Bronchial epithelial cell (primary cell): ENCODE measurements around the gene CBLN3. TPM values are rescaled to one million over a fixed set of nuclear protein-coding genes. Genes with fewer than 3 reads are reported as not detected.
A peak's percentile ranks its signal among the peaks of the same experiment; 100 is the strongest.

Experiments used
- DNase-seq: peaks from one replicate; pipeline ENCODE4 v3.0.0-alpha.2; 2010; ENCODE audit warnings: low read depth
- FAIRE-seq: peaks from 2 replicates; lab custom pipeline; 2011; peaks lifted over from hg19 to GRCh38; lab: Jason Lieb, UNC
- H3K27me3 ChIP-seq: 2 replicates; pipeline ENCODE4 v1.5.1; 2011; ENCODE audit warnings: low read length; ENCODE audit not compliant: control insufficient read depth, insufficient read depth
- H3K36me3 ChIP-seq: 2 replicates; pipeline ENCODE4 v1.5.1; 2011; ENCODE audit warnings: low read length; ENCODE audit not compliant: control insufficient read depth, insufficient read depth
- H3K4me3 ChIP-seq: 2 replicates; pipeline ENCODE4 v1.5.1; 2011; ENCODE audit warnings: mild to moderate bottlenecking, low read depth, low read length, control low read depth
- CTCF ChIP-seq: IDR thresholded peaks from 2 replicates; pipeline ENCODE4 v1.5.1; 2011; ENCODE audit warnings: mild to moderate bottlenecking, moderate library complexity, low read length, control low read depth, inconsistent platforms; ENCODE audit not compliant: insufficient read depth, severe bottlenecking
- total RNA-seq: library from RNA; depleted of rRNA; stranded (reverse); fragments of >200 nt; gene quantifications from 2 replicates; pipeline ENCODE4 v1.2.1, GENCODE V29; 2014

The CBLN3 gene
- total RNA-seq, 1 donor from 2014 or later: 0.53 TPM

- Histone ChIP-seq H3K27me3 (no peaks in the 10 kb centered on the region), H3K36me3 (no peaks in the 10 kb centered on the region), H3K4me3 (no peak overlapping the region)
- TF ChIP-seq CTCF: no peak
- no peak for DNase-seq
- no peak for FAIRE-seq
These were observed 34.7 kb upstream of the CBLN3 start for GRCh38 chr14:24463884-24464785.

GRCh38 chr14:24463017-24463883, 33.8 kb upstream of the CBLN3 start:
- no peak for TF ChIP-seq CTCF
- DNase-seq (no peak), FAIRE-seq (no peak)
- no peak overlapping the region for H3K4me3 ChIP-seq
- no peaks in the 10 kb centered on the region for H3K36me3 ChIP-seq
- H3K27me3 ChIP-seq: no peaks in the 10 kb centered on the region

GRCh38 chr14:24461336-24461735, 31.9 kb upstream of the CBLN3 start:
- Histone ChIP-seq H3K4me3 (no peak overlapping the region), H3K36me3 (peaks cover 1% of the 10 kb centered on the region), H3K27me3 (no peaks in the 10 kb centered on the region)
- no peak for TF ChIP-seq CTCF
- FAIRE-seq (no peak), DNase-seq (peak; percentile 67)

- FAIRE-seq (no peak), DNase-seq (no peak)
- TF ChIP-seq CTCF: no peak
- Histone ChIP-seq H3K27me3 (no peaks in the 10 kb centered on the region), H3K36me3 (peaks cover 1% of the 10 kb centered on the region), H3K4me3 (no peak overlapping the region)
These were observed 29.9 kb upstream of the CBLN3 start for GRCh38 chr14:24459331-24459730.

- FAIRE-seq (no peak), DNase-seq (no peak)
- no peak overlapping the region for H3K4me3 ChIP-seq
- TF ChIP-seq CTCF: no peak
- H3K36me3 ChIP-seq: peaks cover 1% of the 10 kb centered on the region
- H3K27me3 ChIP-seq: no peaks in the 10 kb centered on the region
These were observed 29.3 kb upstream of the CBLN3 start for GRCh38 chr14:24458736-24459135.
